ENCODE data around the gene MDH1.
"Not testable (repeated sequence)": the region's sequence is repeated elsewhere in the genome, so short reads cannot be mapped to it uniquely, and the experiment has no call there.

Gene MDH1

GRCh38 chr2:63588385-63589147 lies at the start of gene MDH1, which contains the start of gene WDPCP:
Gene MDH1, plus strand, starts transcription at chr2:63588963. Its CDS starts 81 bp downstream, at chr2:63589044.
Gene WDPCP, minus strand, starts transcription at chr2:63588477. Its CDS starts 206 bp downstream, at chr2:63588271.
- ATAC-seq = peak; percentile 90 to 92

- ATAC-seq = no peak
Measured at GRCh38 chr2:63539416-63540162, 49.2 kb upstream of the MDH1 start.

GRCh38 chr2:63544017-63544627 lies 44.6 kb upstream of the MDH1 start:
- ATAC-seq = no peak

- ATAC-seq = no peak
Measured at GRCh38 chr2:63545023-63545422, 43.7 kb upstream of the MDH1 start.

GRCh38 chr2:63553049-63553448 lies 35.7 kb upstream of the MDH1 start:
- ATAC-seq = no peak

GRCh38 chr2:63555299-63555698 lies 33.5 kb upstream of the MDH1 start:
- no peak for ATAC-seq

GRCh38 chr2:63555931-63556330 lies 32.8 kb upstream of the MDH1 start:
- no peak for ATAC-seq

GRCh38 chr2:63557819-63558218 lies 30.9 kb upstream of the MDH1 start:
- not testable (repeated sequence) for ATAC-seq

GRCh38 chr2:63558922-63559321 lies 29.8 kb upstream of the MDH1 start:
- not testable (repeated sequence) for ATAC-seq

- no peak for ATAC-seq
Measured at GRCh38 chr2:63562751-63563150, 26.0 kb upstream of the MDH1 start.

GRCh38 chr2:63569740-63570139 lies 19.0 kb upstream of the MDH1 start:
- no peak for ATAC-seq

- ATAC-seq = no peak
Measured at GRCh38 chr2:63571291-63571690, 17.5 kb upstream of the MDH1 start.

GRCh38 chr2:63572001-63572400 lies 16.8 kb upstream of the MDH1 start:
- ATAC-seq = no peak

GRCh38 chr2:63573026-63573425 lies 15.7 kb upstream of the MDH1 start:
- not testable (repeated sequence) for ATAC-seq

- not testable (repeated sequence) for ATAC-seq
Measured at GRCh38 chr2:63573726-63574345, 14.9 kb upstream of the MDH1 start.

GRCh38 chr2:63576546-63576945 lies 12.2 kb upstream of the MDH1 start:
- ATAC-seq = no peak

- no peak for ATAC-seq
Measured at GRCh38 chr2:63578767-63579166, 10.0 kb upstream of the MDH1 start.

GRCh38 chr2:63580651-63581297 lies 8.0 kb upstream of the MDH1 start:
- ATAC-seq = no peak

- ATAC-seq = no peak
Measured at GRCh38 chr2:63581298-63581961, 7.3 kb upstream of the MDH1 start.

- no peak for ATAC-seq
Measured at GRCh38 chr2:63582873-63583272, 5.9 kb upstream of the MDH1 start.

GRCh38 chr2:63587814-63588384 lies 864 bp upstream of the MDH1 start:
- no peak for ATAC-seq
